Activated T-cell treated with anti-CD3 and anti-CD28 coated beads for 1 hour (primary cell): ENCODE measurements around the gene TLNRD1.

ENCODE experiments used
- DNase-seq: peaks from one replicate; pipeline ENCODE4 v3.0.0-alpha.2; 2020; ENCODE audit warnings: low read depth

Gene TLNRD1

DNA sequence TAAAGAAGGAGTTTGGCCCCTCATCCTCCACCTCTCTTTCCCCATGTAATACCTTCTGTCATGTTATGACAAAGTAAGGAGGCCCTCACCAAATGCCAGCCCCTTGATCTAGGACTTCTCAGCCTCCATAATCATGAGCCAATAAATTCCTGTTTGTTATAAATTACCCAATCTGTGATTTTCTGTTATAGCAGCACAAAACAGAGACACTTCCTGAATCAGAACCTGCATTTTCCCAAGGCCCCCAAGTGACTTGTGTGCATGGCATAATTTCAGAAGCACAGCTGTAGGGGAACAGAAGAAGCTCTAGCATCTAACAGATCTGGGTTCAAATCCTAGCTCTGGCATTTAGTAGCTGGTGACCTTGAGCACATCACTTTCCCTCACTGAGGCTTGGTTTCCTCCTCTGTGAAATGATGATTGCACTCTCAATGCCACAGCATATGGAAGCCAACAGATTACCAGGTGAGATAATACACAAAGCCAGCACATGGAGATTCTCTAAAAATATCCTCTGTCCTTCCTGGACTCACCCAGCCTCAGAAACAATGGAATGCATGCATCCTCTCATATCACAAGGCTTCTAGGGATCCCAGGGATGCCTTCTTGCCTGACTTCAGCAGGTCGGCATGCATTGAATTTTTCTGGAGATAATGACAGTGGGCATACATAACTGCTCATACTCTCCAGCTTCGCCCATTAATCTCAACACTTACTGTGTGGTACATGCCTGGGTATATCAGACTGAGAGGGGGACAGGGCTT lies 26.3 kb downstream of the TLNRD1 start:
- no peak for DNase-seq

DNA sequence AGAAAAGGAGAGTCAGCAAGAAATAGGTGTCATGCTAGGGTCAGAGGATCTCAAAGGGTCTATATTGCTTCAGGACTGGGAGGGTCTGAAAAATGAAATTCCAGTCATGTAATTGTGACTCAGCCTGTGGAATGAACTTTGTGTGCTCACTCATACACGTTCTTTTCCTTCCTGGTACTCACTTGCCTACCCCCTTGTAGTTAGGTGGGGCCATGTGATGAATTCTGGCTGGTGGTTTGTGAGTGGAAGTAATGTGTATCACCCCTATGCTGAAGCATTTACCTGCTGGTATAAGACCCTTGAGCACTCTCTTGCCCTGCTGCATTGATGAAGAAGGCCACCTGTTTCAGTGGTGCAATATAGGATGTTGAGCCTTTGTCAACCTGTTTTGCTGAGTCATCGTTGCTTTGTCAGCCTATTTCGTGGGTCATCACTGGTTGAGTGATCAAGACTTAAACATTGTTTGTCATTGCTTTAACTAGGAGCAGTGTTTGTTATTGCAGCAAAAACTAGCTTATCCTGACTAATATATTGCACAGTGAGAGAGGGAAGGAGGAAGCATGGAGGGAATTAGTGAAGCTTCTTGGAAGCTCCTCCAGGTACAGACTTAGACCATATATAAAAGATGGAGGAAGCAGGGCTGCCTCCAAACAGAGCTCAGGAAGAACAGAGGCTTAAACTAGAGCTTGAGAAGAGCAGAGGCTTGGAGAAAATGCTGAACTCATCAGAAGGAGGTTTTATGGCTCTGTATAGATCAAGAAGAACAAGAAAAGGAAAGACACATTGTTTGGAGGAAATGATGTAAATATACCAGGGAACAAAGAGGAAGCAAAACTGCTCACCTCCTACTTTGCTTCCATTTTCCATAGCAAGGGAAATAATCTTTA lies 28.9 kb downstream of the TLNRD1 start:
- no peak for DNase-seq

DNA sequence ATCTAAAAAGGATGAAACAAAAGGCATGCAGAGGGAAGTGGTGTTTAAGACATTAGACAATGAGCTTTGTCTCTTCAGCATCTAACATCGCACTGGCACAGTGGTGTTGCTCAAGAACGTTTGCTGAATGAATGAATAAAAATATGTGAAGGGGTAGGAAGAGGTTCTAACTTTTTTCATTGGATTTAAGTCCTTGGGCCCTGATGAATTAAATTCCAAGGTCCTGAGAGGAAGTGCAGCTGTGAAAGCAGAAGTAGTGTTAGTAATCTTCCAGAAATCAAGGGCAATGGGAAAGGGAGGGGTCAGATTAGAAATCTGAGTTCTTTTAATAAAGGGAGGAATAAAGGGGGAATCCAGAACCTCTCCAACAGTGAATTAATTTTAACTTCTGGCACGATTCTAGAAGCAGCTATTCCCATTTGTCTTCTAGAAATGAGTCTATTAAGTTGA lies 29.6 kb downstream of the TLNRD1 start:
- DNase-seq = no peak

DNA sequence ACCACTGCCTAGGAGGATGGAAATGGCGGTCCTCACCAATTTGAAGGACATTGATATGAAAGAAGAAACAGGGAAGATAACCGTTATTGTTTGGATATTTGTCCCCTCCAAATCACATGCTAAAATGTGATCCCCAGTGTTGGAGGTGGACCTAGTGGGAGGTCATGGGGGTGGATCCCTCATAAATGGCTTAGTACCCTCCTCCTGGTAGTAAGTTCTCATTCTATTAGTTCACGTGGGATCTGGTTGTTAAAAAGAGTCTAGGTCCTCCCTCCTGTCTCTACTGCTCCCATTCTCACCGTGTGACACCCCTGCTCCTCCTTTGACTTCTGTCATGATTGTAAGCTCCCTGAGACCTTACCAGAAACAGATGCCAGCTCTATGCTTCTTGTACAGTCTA lies 30.5 kb downstream of the TLNRD1 start:
- no peak for DNase-seq

DNA sequence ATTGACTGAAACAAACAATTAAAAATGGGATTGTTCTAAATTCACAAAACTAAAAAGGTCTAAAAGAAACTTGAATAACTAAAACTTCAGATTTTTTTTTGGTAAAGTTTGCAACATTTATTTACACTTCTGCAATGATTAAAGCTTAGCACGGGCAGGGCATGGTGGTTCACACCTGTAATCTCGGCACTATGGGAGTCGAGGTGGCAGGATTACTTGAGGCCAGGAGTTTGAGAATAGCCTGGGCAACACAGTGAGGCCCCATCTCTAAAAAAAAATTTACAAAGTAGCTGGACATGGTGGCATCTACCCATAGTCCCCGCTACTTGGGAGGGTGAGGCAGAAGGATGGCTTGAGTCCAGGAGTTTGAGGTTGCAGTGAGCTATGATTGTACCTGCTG lies 31.6 kb downstream of the TLNRD1 start:
- no peak for DNase-seq

DNA sequence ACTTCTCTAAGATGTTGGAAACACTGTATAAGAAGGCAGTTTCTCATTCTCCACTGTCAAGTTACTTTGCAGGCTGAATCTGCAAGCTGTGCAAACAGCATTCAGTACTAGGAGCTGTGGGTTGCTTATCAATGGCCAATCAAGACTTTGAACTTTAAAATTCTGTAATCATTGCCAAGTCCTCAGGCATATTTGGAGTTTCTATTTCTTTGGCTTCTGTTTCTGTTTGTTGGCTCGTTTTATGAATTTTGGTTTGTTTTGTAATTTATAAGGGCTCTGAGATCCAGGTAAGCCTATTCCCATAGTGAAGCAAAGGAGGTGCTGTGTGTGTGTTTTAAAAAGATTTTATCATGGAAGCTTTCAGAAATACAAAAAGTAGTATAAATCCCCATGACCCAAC lies 32.1 kb downstream of the TLNRD1 start:
- DNase-seq = no peak

DNA sequence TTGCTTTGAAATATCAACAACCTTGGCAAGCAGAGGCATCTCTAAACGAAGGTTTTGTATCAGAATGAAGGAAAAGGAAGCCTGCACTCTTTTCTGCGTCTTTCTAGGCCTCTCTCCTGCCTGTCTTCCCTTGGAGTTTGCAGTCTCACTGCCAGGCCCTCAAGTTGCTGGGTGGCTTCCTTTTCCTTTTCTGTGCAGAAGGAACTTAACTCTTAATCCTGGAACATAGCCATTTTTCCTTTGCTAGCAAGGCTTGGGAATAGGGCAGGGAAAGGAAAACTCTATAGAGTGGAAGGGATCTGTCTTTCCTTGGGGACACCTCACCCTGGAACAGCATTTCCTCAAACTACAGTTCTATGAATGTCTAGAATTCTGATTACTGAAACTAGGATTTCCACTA lies 32.8 kb downstream of the TLNRD1 start:
- DNase-seq = no peak

DNA sequence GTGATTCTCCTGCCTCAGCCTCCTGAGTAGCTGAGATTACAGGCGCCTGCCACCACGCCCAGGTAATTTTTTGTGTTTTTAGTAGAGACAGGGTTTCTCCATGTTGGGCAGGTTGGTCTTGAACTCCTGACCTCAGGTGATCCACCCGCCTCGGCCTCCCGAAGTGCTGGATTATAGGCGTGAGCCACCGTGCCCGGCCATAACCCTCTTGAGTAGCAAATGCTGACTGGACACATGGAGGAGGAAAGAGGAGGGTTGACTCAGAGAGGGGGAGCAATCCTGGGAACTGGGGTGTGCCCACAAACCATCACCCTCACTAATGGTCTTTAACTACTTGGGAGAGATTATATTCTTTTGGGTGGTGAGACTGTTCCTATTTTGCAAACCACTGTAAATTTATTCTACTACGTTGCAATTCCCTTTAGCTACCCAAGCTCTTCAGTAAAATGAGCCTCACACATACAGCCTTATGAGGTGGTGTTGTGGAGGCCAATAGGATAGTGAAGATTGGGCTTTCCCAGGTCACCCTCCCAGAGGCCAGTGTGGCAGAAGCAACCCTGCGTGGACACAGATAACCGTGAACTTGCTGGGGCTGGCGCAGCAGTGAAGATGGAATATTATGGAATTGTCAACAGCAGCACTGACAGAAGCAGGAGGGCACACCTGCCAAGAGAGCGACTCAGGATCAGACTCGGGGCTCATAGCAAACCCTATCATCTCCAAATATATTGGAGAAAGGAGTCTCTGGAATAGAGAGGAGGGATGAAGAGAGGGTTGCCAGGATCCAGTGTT lies 37.4 kb downstream of the TLNRD1 start:
- no peak for DNase-seq

DNA sequence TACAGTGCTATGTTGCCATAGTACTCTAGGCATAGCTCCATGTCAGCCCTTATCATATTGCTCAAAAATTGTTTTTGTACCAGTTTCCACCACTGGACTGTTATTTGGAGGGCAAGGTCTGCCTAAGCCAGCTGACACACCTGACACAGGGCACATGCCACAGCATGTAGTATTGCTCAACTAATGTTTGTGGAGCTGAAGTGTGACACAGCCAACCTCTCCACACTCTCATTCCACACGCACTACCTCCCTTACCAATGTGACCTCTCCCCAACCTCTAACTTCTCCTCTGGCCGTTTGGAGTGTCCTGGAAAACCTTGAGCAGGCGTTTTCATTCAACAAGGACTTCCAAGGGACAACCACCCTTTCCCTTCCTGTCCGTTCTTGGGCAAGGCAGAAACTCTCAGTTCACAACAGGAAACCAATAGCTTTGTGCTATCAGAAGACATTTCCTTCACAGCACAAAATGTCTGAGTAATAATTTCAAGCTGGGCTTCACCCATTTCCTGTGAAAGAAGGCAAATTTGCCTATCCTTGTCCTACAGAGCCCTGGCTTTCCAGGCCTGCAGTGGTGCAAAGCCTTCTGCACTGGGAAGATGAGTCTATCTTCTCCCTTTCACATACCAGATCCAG lies 38.4 kb downstream of the TLNRD1 start:
- no peak for DNase-seq

DNA sequence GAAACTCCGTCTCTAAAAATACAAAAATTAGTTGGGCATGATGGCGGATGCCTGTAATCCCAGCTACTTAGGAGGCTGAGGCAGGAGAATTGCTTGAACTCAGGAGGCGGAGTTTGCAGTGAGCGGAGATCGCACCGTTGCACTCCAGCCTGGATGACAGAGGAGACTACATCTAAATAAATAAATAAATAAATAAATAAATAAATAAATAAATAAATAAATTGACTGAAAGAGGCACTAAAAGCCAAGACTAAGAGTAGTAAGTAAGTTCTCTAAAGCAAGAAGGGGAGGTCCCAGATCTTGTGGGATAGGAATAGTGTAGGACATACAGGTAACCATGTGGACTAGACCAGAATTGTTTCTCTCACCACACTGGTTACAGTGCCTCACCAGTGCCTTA lies 40.0 kb downstream of the TLNRD1 start:
- no peak for DNase-seq

DNA sequence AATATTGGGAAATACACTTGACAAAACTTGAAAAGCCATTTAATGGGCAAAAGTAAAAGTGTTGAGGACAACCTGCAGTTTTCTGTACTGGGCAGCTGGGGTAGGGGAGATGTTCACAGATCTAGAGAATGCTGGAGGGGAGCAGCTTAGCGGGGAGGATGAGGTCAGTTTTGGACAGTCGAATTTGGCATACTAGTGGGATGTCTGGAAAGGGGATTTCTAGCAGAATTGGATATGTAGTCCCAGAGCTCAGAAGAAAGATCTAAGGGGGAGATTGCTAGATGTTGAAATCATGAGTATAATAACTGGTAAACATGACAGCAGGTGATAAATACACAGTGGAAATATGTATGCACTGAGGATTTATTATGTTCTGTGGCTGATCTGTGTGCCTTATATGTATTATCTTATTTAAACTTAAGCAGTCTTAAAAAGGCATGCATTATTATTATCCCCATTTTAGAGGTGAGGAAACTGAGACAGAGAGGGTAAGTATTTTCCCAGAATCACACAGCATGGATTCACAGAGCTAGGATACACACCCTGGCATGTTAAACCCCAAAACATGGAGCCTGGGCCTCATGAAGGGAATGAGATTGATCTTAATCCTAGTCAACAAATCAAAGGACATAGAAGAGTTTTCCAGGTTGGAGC lies 42.7 kb downstream of the TLNRD1 start:
- DNase-seq = no peak

DNA sequence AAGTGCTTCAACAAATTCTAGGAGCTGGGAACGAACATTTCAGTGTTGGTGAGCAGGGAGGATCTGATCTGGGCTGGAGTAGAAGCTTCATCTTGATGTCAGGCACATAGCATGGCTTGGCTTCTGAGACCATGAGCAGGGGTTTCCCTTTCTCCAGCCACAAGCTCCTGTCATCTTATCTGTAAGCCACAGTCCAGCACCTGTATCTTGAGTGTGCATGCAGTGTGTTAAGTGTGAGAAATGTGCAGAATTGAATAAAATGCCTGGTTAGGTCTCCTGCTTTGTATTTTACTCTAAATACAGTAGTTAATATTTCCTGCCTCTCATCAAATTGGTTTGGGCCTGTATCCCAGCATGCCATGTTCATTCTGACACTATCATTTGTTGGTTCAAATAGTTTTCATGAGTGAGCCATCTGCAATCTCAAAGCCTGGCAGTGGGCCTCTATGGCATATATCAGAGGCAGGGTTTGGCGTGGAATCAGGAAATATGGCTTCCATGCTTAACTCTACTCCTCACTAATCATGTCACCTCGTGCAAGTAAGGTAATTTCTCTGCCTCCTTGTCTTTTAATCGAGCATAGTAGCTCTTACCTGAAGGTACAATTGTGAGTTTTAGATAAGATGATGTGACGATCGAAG lies 43.3 kb downstream of the TLNRD1 start:
- DNase-seq = no peak

DNA sequence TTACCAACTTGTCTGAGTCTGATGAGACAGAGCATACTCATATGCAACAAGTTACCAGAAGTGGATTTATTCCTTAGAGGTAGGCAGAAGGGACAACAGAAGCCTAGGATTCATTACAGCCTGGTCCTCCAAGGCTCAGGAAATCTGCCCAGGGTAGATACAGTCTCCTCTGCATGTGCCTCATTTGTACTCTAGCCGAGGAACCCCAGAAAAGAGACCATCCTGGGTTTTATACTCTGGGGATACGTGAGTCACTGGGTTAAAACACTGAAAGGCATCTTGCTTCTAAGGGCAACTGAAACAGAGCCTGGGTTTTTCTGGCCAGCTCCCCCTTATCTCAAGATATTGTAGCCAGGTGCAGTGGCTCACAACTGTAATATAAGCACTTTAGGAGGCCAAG lies 45.6 kb downstream of the TLNRD1 start:
- DNase-seq = no peak

DNA sequence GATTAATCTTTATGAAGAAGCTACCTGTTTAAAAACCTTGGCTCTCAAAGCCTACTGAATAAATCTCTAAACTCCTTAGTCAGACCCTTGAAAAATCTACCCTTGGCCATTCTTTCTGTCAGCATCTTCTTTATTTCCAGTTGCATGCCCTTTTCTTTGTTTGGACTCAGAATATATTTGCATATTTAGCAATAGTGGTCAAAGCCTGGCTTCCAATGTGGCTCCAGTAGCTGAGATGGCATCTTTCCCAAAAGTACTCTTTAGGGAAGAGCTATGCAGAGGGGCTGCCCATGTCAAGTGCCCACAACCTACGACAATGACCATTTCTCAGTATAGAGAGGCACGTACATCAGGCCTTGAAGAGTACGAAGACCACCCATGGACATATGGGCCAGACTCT lies 47.2 kb downstream of the TLNRD1 start:
- DNase-seq = no peak

DNA sequence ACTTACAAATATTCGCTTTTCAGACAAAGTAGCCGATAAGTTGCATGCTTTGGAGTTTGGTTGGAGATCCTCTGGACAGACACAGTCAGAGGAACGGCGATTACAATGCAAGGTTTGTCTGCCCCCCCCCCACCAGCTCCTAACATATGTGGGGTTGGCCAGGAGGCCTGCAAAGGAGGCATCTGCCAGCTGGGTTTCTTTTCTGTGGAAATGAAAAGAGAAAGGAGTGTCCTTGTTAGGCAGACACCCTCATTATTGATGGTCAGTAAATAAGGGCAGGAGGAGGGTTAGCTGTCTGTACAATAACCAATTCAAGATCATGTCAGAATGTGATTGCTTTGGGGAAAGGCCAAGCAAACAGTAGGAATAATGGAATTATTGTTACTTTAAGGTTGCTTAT lies 49.1 kb downstream of the TLNRD1 start:
- no peak for DNase-seq

DNA sequence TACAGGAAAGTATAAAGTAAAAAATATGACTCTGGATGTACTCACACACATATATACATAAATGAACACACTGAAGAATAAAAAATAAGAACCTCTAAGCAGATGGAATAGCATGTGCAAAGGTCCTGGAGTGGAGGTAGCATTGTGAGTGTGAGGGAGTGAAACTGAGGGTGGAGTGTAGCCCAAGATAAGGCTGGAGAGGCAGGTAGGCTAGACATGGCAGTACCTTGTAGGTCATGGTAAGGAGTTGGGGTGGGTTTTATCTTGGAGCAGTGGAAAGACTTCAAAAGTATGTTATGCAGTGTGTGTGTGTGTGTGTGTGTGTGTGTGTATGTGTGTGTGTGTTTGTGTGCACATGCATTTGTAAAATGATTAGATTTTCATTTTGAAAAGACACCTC lies 49.5 kb downstream of the TLNRD1 start:
- no peak for DNase-seq

DNA sequence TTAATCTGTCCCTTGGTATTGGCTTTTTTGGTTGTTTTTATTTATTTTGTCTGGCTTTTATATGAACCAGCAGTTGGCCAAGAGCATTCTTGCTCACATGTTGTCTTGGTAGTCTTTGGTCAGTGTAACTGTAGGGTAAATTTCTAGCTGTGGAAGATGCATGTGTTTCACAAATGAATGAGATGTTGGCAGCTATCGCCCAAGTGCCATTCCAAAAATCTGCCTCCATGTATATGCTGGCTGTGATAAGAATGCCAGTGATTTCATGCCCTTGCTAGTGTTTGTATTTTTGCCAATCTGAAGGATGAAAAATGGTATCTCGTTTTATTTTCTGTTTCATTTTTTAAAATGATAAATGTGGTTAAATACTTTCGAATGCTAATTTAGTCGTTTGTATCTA lies 50.1 kb downstream of the TLNRD1 start:
- DNase-seq = no peak

DNA sequence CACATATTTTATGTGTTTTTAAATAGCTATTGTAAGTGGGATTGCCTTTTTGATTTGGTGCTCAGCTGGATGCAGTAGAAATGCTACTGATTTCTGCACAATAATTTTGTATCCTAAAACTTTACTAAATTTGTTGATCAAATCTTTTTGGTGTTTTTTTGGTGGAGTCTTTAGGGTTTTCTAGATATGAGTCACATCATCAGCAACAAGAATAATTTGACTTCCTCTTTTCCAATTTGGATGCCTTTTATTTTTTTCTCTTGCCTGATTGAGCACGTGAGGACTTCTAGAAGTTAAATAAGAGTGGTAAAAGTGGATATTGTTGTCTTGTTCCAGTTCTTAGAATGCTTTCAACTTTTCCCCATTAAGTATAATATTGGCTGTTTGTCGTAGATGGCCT lies 51.3 kb downstream of the TLNRD1 start:
- DNase-seq = no peak

DNA sequence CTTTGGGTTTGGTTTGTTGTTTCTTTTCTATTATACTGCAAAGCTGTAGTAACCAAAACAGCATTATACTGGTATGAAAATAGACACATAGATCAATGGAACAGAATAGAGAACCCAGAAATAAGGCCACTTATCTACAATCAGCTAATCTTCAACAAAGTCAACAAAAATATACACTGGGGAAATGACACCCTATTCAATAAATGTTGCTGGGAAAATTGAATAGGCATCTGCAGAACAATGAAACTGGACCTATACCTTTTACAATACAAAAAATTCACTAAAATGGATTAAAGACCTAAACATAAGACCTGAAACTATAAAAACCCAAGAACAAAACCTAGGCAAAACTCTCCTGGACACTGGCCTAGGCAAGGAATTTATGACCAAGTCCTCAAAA lies 52.9 kb downstream of the TLNRD1 start:
- DNase-seq = no peak

DNA sequence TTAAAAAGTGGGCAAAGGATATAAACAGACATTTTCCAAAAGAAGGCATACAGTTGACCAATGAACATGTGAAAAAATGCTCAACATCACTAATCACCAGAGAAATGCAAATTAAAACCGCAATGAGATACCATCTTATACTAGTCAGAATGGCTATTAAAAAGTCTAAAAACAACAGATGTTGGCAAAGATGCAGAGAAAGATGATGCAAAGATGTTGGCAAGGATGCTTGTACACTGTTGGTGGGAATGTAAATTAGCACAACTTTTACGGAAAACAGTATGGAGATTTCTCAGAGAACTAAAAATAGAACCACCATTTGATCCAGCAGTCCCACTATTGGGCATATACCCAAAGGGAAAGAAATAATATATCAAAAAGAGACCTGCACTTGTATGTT lies 53.5 kb downstream of the TLNRD1 start:
- no peak for DNase-seq
